SIG-M5 (cell line): Measurements from ENCODE around the gene GPR85.
"Not testable (repeated sequence)": the region's sequence is repeated elsewhere in the genome, so short reads cannot be mapped to it uniquely, and the experiment has no call there.

Experiments
- DNase-seq: peaks from one replicate; lab custom pipeline; 2025; lab: John Stamatoyannopoulos, UW

Gene GPR85

DNA sequence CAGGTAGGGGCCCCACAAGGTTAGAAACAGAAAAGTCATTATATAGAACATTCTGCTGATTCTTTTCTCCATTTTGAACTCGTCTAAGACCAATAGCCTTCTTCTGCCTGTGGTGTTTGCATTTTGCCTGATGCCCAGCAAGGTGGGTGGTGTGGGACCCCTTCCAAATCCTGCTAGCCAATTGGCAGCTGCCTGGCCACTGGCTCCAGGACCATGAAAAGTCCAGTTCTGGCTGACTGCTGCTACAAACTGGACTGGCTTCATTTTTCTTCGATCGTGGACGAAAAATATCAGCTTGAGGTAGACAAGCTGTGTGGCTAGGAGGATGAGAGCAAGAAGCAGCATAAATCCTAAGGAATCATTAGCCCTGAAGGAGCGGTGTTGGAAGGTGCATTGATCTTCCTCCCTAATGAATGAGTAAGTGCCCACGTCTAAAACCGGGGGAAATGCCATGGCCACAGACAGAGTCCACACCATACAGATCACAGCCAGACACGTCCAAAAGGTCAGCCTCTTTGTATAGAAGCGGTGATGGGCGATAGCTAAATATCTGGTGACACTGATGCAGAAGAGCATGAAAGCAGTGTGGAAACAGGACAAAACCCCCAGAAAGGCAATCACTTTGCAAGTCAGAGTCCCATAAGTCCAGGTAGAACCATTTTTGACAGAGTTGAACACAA lies 2.7 kb downstream of the GPR85 start:
- no peak for DNase-seq

- no peak for DNase-seq
Observed at GRCh38 chr7:113083132-113083815, 3.4 kb downstream of the GPR85 start.

DNA sequence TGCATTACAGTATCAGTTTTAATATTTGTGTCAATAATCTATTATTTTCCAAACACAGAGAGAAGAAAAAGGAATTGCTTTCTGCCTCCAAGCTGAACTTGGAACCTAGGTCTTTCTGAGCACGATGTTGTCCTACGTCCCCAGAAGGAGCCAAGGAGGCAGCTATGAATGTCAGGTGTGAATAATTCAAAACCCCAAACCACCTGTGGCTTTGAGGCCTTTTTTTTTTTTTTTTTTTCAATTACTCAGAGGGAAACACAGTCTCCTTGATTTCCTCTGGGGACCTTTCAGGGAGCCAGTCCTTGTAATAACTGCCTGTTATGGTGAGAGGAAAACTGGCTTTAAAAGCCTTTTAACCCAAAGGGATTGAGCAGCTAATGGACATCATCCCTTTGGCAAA lies 8.3 kb downstream of the GPR85 start:
- no peak for DNase-seq

- DNase-seq, result no peak
Observed at GRCh38 chr7:113076703-113077102, 9.9 kb downstream of the GPR85 start.

DNA sequence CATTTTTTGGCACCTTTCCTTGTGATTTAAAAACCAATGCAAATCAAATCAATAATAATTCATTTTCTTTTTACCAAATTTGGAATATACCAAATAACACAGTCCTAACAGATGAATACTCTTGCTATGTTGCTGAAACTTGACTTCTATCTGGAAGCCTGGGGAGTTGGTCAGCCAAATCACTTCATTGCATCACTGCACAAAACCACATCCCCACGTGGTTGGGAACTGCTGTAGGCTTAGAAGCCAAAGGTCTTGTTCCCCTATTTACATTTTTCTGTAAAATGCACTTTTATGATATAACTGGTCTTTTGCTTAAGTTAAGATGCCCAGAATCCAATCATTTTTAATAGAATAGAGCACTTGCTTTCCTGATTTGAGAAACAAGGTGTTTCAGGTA lies 15.2 kb downstream of the GPR85 start:
- DNase-seq, result no peak

DNA sequence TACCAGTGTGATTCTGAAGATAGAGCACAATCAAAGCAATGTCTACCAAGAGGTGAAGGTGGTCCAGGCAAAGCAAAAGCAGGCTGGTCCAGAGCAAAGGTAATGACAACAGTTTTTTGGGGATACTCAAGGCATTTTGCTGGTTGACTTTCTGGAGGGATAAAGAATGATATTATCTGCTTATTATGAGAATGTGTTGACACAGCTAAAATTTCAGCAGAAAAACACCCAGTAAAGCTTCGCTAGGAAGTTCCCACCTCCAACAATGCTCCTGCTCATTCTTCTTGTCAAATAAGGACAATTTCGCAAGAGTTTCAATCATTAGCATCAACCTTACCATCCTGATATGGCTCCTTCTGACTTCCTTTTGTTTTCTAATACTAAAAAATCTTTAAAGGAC lies 24.1 kb downstream of the GPR85 start:
- DNase-seq, result no peak

GRCh38 chr7:113060100-113060499 lies 26.5 kb downstream of the GPR85 start:
- DNase-seq, result no peak

- DNase-seq, result no peak
Observed at GRCh38 chr7:113054938-113055337, 31.7 kb downstream of the GPR85 start.

DNA sequence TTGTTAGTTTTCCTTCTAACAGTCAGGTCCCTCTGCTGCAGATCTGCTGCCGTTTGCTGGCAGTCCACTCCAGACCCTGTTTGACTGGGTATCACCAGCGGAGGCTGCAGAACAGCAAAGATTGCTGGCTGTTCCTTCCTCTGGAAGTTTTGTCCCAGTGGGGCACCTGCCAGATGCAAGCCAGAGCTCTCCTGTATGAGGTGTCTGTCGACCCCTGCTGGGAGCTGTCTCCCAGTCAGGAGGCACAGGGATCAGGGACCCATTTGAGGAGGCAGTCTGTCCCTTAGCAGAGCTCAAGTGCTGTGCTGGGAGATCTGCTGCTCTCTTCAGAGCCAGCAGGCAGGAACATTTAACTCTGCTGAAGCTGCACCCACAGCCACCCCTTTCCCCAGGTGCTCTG lies 32.4 kb downstream of the GPR85 start:
- not testable (repeated sequence) for DNase-seq

- DNase-seq, result not testable (repeated sequence)
Observed at GRCh38 chr7:113049221-113049620, 37.4 kb downstream of the GPR85 start.

- no peak for DNase-seq
Observed at GRCh38 chr7:113046453-113046852, 40.2 kb downstream of the GPR85 start.

DNA sequence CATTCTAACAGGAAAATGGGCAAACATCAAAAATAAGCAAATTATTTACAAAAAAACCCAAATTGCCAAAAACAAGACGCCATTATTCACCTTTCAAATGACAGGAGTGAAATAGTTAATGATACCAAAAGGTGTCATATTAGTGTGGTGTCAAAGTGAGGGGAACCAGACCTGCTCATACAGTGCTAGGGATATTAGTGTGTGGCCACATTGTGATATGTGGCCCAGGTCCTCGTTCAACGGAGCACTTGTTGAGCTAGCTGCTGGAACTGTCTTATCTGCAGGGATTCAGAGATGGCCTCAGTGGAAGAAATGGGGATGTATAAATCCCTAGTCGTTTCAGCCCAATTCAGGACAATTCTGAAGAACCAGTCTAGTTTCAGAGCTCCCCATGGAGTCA lies 41.2 kb downstream of the GPR85 start:
- no peak for DNase-seq

GRCh38 chr7:113044394-113044793 lies 42.2 kb downstream of the GPR85 start:
- DNase-seq, result no peak

DNA sequence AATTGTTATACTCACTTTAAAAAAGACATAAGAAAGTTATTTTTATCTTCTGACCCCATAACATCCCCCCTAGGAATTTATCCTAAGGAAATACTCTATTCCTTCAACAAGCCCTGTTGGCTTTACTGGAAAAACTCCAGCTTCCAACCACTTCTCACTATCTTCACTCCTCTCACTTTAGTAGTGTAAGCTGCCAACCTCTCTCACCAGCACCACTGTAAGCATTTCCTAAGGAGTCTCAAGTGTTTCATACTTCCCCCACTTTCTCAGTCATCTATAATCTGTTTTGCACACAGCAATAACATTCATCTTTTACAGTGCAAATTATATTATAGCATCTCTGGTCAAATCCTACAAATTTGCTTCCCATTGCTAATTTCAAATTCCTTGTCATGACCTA lies 45.8 kb downstream of the GPR85 start:
- DNase-seq, result no peak

- DNase-seq, result no peak
Observed at GRCh38 chr7:113033959-113034358, 52.7 kb downstream of the GPR85 start.
